ENCODE results near the gene INPP5A.

GRCh38 chr10:132752961-132753360 lies 215.4 kb downstream of the INPP5A start:
- TF ChIP-seq POLR2AphosphoS5 (IDR thresholded peaks at IDR 0.05; ENCODE audit: low read depth) (no peak), CTCF (IDR thresholded peaks at IDR 0.05; ENCODE audit: insufficient read depth, low read length) (no peak), REST (IDR thresholded peaks at IDR 0.05; ENCODE audit: insufficient replicate concordance, low read depth) (no peak), SPI1 (IDR thresholded peaks at IDR 0.05; ENCODE audit: borderline replicate concordance, low read depth) (no peak)
